Keratinocyte (primary cell): Measurements from ENCODE around the gene SAMD11. TPM values are rescaled to one million over a fixed set of nuclear protein-coding genes. Genes with fewer than 3 reads are reported as not detected.

ENCODE experiments used
- DNase-seq: peaks from one replicate; pipeline ENCODE4 v3.0.0-alpha.2; 2011; ENCODE audit warnings: low read depth, missing footprints, low spot score
- FAIRE-seq: peaks from 2 replicates; lab custom pipeline; 2011; peaks lifted over from hg19 to GRCh38; lab: Jason Lieb, UNC
- H2AFZ ChIP-seq: 2 replicates; pipeline ENCODE4 v1.6.0; 2012; ENCODE audit warnings: low read length, control low read depth, inconsistent platforms; ENCODE audit not compliant: control insufficient read depth
- H3K27ac ChIP-seq: 2 replicates; pipeline ENCODE4 v1.5.1; 2011; ENCODE audit warnings: low read length; ENCODE audit not compliant: control insufficient read depth, insufficient read depth
- H3K27me3 ChIP-seq: 3 replicates; pipeline ENCODE4 v1.6.0; 2011; ENCODE audit warnings: low read length; ENCODE audit not compliant: control insufficient read depth, insufficient read depth; ENCODE audit errors: extremely low read depth
- H3K36me3 ChIP-seq, 2 experiments: 2 replicates in 1 of 2; 3 replicates in 1 of 2; pipeline ENCODE4 v1.5.1; 2011; ENCODE audit warnings: low read length in 2 of 2, mild to moderate bottlenecking in 1 of 2; ENCODE audit not compliant: control insufficient read depth in 2 of 2, insufficient read depth in 2 of 2; ENCODE audit errors: extremely low read depth in 1 of 2
- H3K4me1 ChIP-seq: 3 replicates; pipeline ENCODE4 v1.5.1; 2011; ENCODE audit warnings: low read length; ENCODE audit not compliant: control insufficient read depth, insufficient read depth; ENCODE audit errors: extremely low read depth
- H3K4me2 ChIP-seq: 3 replicates; pipeline ENCODE4 v1.6.0; 2011; ENCODE audit warnings: low read depth, low read length; ENCODE audit not compliant: control insufficient read depth, insufficient read depth; ENCODE audit errors: extremely low read depth
- H3K4me3 ChIP-seq, 3 experiments: fragments of 200-600 bp in 1 of 3; sonication (generic) in 1 of 3; 2 replicates in 2 of 3; 3 replicates in 1 of 3; pipeline ENCODE4 v1.5.1; 2011 to 2016; ENCODE audit warnings: low read length in 3 of 3, mild to moderate bottlenecking in 3 of 3, control low read depth in 2 of 3, inconsistent platforms in 1 of 3, low read depth in 1 of 3, mixed read lengths in 1 of 3, mixed run types in 1 of 3, moderate library complexity in 1 of 3; ENCODE audit not compliant: control insufficient read depth in 2 of 3, insufficient read depth in 2 of 3; ENCODE audit errors: extremely low read depth in 1 of 3
- H3K79me2 ChIP-seq: 2 replicates; pipeline ENCODE4 v1.6.0; 2012; ENCODE audit warnings: low read length; ENCODE audit not compliant: control insufficient read depth, insufficient read depth
- H3K9ac ChIP-seq: 3 replicates; pipeline ENCODE4 v1.6.0; 2011; ENCODE audit warnings: low read length; ENCODE audit not compliant: control insufficient read depth, insufficient read depth; ENCODE audit errors: extremely low read depth
- H3K9me1 ChIP-seq: 3 replicates; pipeline ENCODE4 v1.6.0; 2011; ENCODE audit warnings: low read length; ENCODE audit not compliant: control insufficient read depth, insufficient read depth; ENCODE audit errors: extremely low read depth
- H3K9me3 ChIP-seq: 2 replicates; pipeline ENCODE4 v1.5.1; 2012; ENCODE audit warnings: low read depth, low read length; ENCODE audit not compliant: control insufficient read depth
- H4K20me1 ChIP-seq: 3 replicates; pipeline ENCODE4 v1.6.0; 2011; ENCODE audit warnings: low read length; ENCODE audit not compliant: control insufficient read depth, insufficient read depth; ENCODE audit errors: extremely low read depth
- EZH2 ChIP-seq: IDR thresholded peaks from one replicate; pipeline ENCODE4 v1.6.1; 2012; ENCODE audit warnings: inconsistent platforms, mild to moderate bottlenecking, low read length, moderate library complexity
- dilution Hi-C: fragments of 300-500 bp; cut with MboI; formaldehyde crosslinking; loops from one replicate; pipeline ENCODE4 v1.7.0; 2020; ENCODE audit warnings: low sequenced_read_pairs; ENCODE audit not compliant: extremely low pct_ligation_motif_present
- polyA plus RNA-seq, 5 experiments: library from polyadenylated mRNA; depleted of rRNA in 3 of 5; stranded (reverse) in 3 of 5; stranded (forward) in 1 of 5; unstranded in 1 of 5; fragments of >200 nt; gene quantifications; 1 replicate in 1 of 5; 2 replicates in 3 of 5; 3 replicates in 1 of 5; pipeline versions ENCODE4 v1.2.1 to v1.2.3, GENCODE V29; 2011 to 2012; ENCODE audit warnings: missing spikeins in 2 of 5, low read depth in 1 of 5, low replicate concordance in 1 of 5
- TF ChIP-seq, protein P1 (sequence below), 3 experiments: IDR thresholded peaks in 1 of 3; conservative IDR thresholded peaks in 1 of 3; optimal IDR thresholded peaks in 1 of 3; 2 replicates in 2 of 3; 3 replicates in 1 of 3; pipeline versions ENCODE3 to v1.5.1; 2011; ENCODE audit warnings: low read length in 3 of 3, mild to moderate bottlenecking in 3 of 3, moderate library complexity in 2 of 3, control low read depth in 1 of 3, inconsistent platforms in 1 of 3; ENCODE audit not compliant: insufficient read depth in 2 of 3; ENCODE audit errors: extremely low read depth in 1 of 3

SAMD11 gene
- polyA plus RNA-seq, 1 donor (not counting 4 experiments of a cell fraction or from before 2014, with no cell fraction given) = not detected

- H3K4me3 ChIP-seq = no peak overlapping the region
- H3K4me2 ChIP-seq = no peak overlapping the region
- FAIRE-seq = no peak
- H3K79me2 ChIP-seq = no peaks in the 10 kb centered on the region
- peaks cover 79% of the 10 kb centered on the region for H3K27me3 ChIP-seq
- no peaks in the 10 kb centered on the region for H3K9me1 ChIP-seq
- dilution Hi-C loops = no loop called here
- H3K9ac ChIP-seq = no peak overlapping the region
- peaks cover 11% of the 10 kb centered on the region for H3K4me1 ChIP-seq
- DNase-seq = no peak
- H4K20me1 ChIP-seq = no peaks in the 10 kb centered on the region
- TF ChIP-seq EZH2 = no peak
- TF ChIP-seq, protein P1, sequence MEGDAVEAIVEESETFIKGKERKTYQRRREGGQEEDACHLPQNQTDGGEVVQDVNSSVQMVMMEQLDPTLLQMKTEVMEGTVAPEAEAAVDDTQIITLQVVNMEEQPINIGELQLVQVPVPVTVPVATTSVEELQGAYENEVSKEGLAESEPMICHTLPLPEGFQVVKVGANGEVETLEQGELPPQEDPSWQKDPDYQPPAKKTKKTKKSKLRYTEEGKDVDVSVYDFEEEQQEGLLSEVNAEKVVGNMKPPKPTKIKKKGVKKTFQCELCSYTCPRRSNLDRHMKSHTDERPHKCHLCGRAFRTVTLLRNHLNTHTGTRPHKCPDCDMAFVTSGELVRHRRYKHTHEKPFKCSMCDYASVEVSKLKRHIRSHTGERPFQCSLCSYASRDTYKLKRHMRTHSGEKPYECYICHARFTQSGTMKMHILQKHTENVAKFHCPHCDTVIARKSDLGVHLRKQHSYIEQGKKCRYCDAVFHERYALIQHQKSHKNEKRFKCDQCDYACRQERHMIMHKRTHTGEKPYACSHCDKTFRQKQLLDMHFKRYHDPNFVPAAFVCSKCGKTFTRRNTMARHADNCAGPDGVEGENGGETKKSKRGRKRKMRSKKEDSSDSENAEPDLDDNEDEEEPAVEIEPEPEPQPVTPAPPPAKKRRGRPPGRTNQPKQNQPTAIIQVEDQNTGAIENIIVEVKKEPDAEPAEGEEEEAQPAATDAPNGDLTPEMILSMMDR (optimal IDR thresholded peaks at IDR 0.05 in 1 of 3, IDR thresholded peaks at IDR 0.05 in 1 of 3, conservative IDR thresholded peaks at IDR 0.05 in 1 of 3; ENCODE audit: extremely low read depth in 1 of 3, insufficient read depth in 2 of 3, low read length in 3 of 3) = no peak
- no peaks in the 10 kb centered on the region for H3K36me3 ChIP-seq
- no peak overlapping the region for H2AFZ ChIP-seq
- no peaks in the 10 kb centered on the region for H3K9me3 ChIP-seq
- H3K27ac ChIP-seq = no peak overlapping the region
Observed at GRCh38 chr1:937521-937920, 13.8 kb downstream of the SAMD11 start.

- Histone ChIP-seq H3K4me2 (no peak overlapping the region), H3K27ac (no peak overlapping the region), H3K9me1 (no peaks in the 10 kb centered on the region), H4K20me1 (no peaks in the 10 kb centered on the region), H2AFZ (no peak overlapping the region), H3K4me1 (peaks cover 11% of the 10 kb centered on the region), H3K9ac (no peak overlapping the region), H3K9me3 (no peaks in the 10 kb centered on the region), H3K36me3 (no peaks in the 10 kb centered on the region), H3K27me3 (peaks cover 79% of the 10 kb centered on the region), H3K4me3 (no peak overlapping the region), H3K79me2 (no peaks in the 10 kb centered on the region)
- no peak for DNase-seq
- no peak for FAIRE-seq
- dilution Hi-C loops = no loop called here
- TF ChIP-seq, protein P1 (optimal IDR thresholded peaks at IDR 0.05 in 1 of 3, IDR thresholded peaks at IDR 0.05 in 1 of 3, conservative IDR thresholded peaks at IDR 0.05 in 1 of 3; ENCODE audit: extremely low read depth in 1 of 3, insufficient read depth in 2 of 3, low read length in 3 of 3) = peak; percentile 58 to 92 (median 78)
- no peak for TF ChIP-seq EZH2
Observed at GRCh38 chr1:938088-938683, 14.5 kb downstream of the SAMD11 start.
